Neuronal stem cell (in vitro differentiated cells): ENCODE results near the gene ZNF76.

ENCODE experiments used
- DNase-seq: peaks from one replicate; pipeline ENCODE4 v3.0.0-alpha.2; 2013; ENCODE audit warnings: low spot score
- H2AFZ ChIP-seq: one replicate; pipeline ENCODE4 v1.6.1; 2013; ENCODE audit warnings: mild to moderate bottlenecking, low read length, inconsistent platforms
- H2AK5ac ChIP-seq: 2 replicates; pipeline ENCODE4 v1.6.1; 2013; ENCODE audit warnings: low read depth, mild to moderate bottlenecking, inconsistent platforms, low read length, moderate library complexity, mixed read lengths
- H2BK120ac ChIP-seq: 2 replicates; pipeline ENCODE4 v1.6.1; 2013; ENCODE audit warnings: low read depth, mild to moderate bottlenecking, inconsistent platforms, low read length, moderate library complexity, mixed read lengths
- H2BK12ac ChIP-seq: one replicate; pipeline ENCODE4 v1.6.1; 2013; ENCODE audit warnings: low read length, inconsistent platforms
- H2BK15ac ChIP-seq: 2 replicates; pipeline ENCODE4 v1.6.1; 2013; ENCODE audit warnings: mild to moderate bottlenecking, low read length, inconsistent platforms, mixed read lengths
- H2BK5ac ChIP-seq: one replicate; pipeline ENCODE4 v1.6.1; 2013; ENCODE audit warnings: inconsistent platforms, mild to moderate bottlenecking, low read length, moderate library complexity
- H3K14ac ChIP-seq: one replicate; pipeline ENCODE4 v1.6.1; 2013; ENCODE audit warnings: low read length, inconsistent platforms
- H3K18ac ChIP-seq: 2 replicates; pipeline ENCODE4 v1.6.1; 2013; ENCODE audit warnings: low read length, inconsistent platforms
- H3K23ac ChIP-seq: 2 replicates; pipeline ENCODE4 v1.6.1; 2013; ENCODE audit warnings: low read depth, mild to moderate bottlenecking, mixed read lengths, low read length, inconsistent platforms; ENCODE audit not compliant: poor library complexity
- H3K27ac ChIP-seq: replicated peaks from 3 replicates; pipeline ENCODE4 v1.5.1; 2013; ENCODE audit warnings: low read length, inconsistent platforms
- H3K27me3 ChIP-seq, 3 experiments: 2 replicates each; pipeline ENCODE4 v1.6.1; 2013; ENCODE audit warnings: low read length in 3 of 3, mild to moderate bottlenecking in 2 of 3, inconsistent platforms in 1 of 3, low read depth in 1 of 3, mixed read lengths in 1 of 3, moderate library complexity in 1 of 3; ENCODE audit not compliant: control insufficient read depth in 3 of 3, insufficient read depth in 3 of 3
- H3K36me3 ChIP-seq, 2 donors: replicated peaks in 1 of 2; 2 replicates each; pipeline ENCODE4 v1.6.1; 2013; ENCODE audit warnings: low read length in 2 of 2; ENCODE audit not compliant: control insufficient read depth in 2 of 2, insufficient read depth in 2 of 2
- H3K4ac ChIP-seq: 2 replicates; pipeline ENCODE4 v1.6.1; 2013; ENCODE audit warnings: inconsistent platforms, mild to moderate bottlenecking, low read length, moderate library complexity
- H3K4me1 ChIP-seq, 2 donors: 1 replicate in 1 of 2; 2 replicates in 1 of 2; pipeline ENCODE4 v1.6.1; 2013; ENCODE audit warnings: low read length in 2 of 2, low read depth in 1 of 2; ENCODE audit not compliant: control insufficient read depth in 2 of 2, insufficient read depth in 1 of 2
- H3K4me2 ChIP-seq: one replicate; pipeline ENCODE4 v1.6.1; 2013; ENCODE audit warnings: mild to moderate bottlenecking, low read length, inconsistent platforms; ENCODE audit not compliant: insufficient read depth, poor library complexity, severe bottlenecking
- H3K4me3 ChIP-seq, 2 donors: 2 replicates each; pipeline ENCODE4 v1.5.1; 2013; ENCODE audit warnings: low read length in 2 of 2, mild to moderate bottlenecking in 2 of 2, inconsistent platforms in 1 of 2, moderate library complexity in 1 of 2
- H3K79me1 ChIP-seq: one replicate; pipeline ENCODE4 v1.6.1; 2013; ENCODE audit warnings: low read depth, mild to moderate bottlenecking, inconsistent platforms, low read length, moderate library complexity
- H3K9ac ChIP-seq: one replicate; pipeline ENCODE4 v1.6.1; 2013; ENCODE audit warnings: mild to moderate bottlenecking, low read depth, low read length, inconsistent platforms; ENCODE audit not compliant: poor library complexity
- H3K9me3 ChIP-seq, 2 donors: replicated peaks in 1 of 2; 2 replicates each; pipeline versions ENCODE3 to v1.6.1; 2013; ENCODE audit warnings: low read length in 2 of 2, mild to moderate bottlenecking in 2 of 2, inconsistent platforms in 1 of 2, low read depth in 1 of 2, mixed read lengths in 1 of 2, moderate library complexity in 1 of 2; ENCODE audit not compliant: control insufficient read depth in 2 of 2, insufficient read depth in 1 of 2
- H4K8ac ChIP-seq: one replicate; pipeline ENCODE4 v1.6.1; 2013; ENCODE audit warnings: low read depth, mild to moderate bottlenecking, inconsistent platforms, low read length, moderate library complexity
- H4K91ac ChIP-seq: one replicate; pipeline ENCODE4 v1.6.1; 2013; ENCODE audit warnings: low read length, low read depth, mild to moderate bottlenecking, inconsistent platforms; ENCODE audit not compliant: poor library complexity
- WGBS, 2 donors: extraction: QIAGEN DNeasy Blood & Tissue Kit; methylation state at CpG; one replicate each; pipeline ENCODE4 v1.1.7; 2013; ENCODE audit warnings: missing lambda C conversion rate in 2 of 2, mixed read lengths in 1 of 2; ENCODE audit not compliant: insufficient read length in 2 of 2, insufficient replicate concordance in 1 of 2; ENCODE audit errors: extremely low coverage in 2 of 2; 5-methylcytosine and 5-hydroxymethylcytosine counted together

The ZNF76 gene

DNA sequence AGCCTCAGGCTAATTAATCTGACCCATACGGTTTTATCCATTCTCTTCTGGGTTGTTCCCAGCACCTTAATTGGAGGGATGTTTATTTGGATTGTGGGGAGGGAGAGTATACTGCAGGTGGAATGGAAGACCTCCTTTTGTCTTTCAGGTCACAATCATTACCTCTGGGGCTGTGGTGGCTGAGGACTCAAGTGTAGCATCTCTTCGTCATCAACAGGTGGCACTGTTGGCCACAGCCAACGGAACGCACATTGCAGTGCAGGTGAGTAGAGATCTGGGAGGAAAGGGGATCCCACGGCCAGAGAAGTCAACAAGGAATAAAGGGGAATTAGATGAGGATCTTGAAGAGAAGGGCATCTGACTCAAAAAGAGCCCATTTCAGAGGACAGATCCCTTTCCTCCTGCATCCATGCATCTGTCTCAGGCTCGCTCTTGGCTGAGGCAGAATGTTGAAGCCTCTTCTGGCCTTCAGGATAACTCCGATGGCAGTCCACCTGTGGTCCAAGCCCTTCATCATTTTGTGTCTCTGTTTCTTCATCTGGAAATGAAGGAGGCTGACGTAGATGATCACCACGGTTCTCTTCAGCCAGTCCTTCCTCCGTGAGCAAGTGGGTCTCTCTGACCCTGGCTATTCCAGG lies 34.9 kb downstream of the ZNF76 start:
- H3K79me1 ChIP-seq, result no peaks in the 10 kb centered on the region
- no peak overlapping the region for H2BK5ac ChIP-seq
- no peaks in the 10 kb centered on the region for H3K27me3 ChIP-seq
- H3K23ac ChIP-seq, result no peak overlapping the region
- H3K36me3 ChIP-seq, result peaks cover 23 to 86% of the 10 kb centered on the region in 2 donors
- H2BK15ac ChIP-seq, result no peak overlapping the region
- peak; percentile 21 for DNase-seq
- H3K9me3 ChIP-seq, result no peaks in the 10 kb centered on the region
- no peak overlapping the region for H2AFZ ChIP-seq
- H3K18ac ChIP-seq, result no peak overlapping the region
- H2BK120ac ChIP-seq, result no peak overlapping the region
- H3K14ac ChIP-seq, result no peak overlapping the region
- whole genome bisulfite sequencing, 2 donors, result no CpG with 5 or more reads among the region's 10 CpGs
- no peak overlapping the region for H3K9ac ChIP-seq
- no peak overlapping the region for H3K4me2 ChIP-seq
- no peak overlapping the region for H4K8ac ChIP-seq
- no peak overlapping the region for H3K27ac ChIP-seq
- H2AK5ac ChIP-seq, result no peak overlapping the region
- no peak overlapping the region for H4K91ac ChIP-seq
- no peak overlapping the region for H2BK12ac ChIP-seq
- no peak overlapping the region for H3K4ac ChIP-seq
- peaks cover 0 to 4% of the 10 kb centered on the region in 2 donors for H3K4me1 ChIP-seq
- no peak overlapping the region for H3K4me3 ChIP-seq

- no peak overlapping the region for H2BK15ac ChIP-seq
- no peak overlapping the region for H3K4me3 ChIP-seq
- no peaks in the 10 kb centered on the region for H3K9me3 ChIP-seq
- H3K9ac ChIP-seq, result no peak overlapping the region
- no peak overlapping the region for H3K23ac ChIP-seq
- no peak for DNase-seq
- H3K4ac ChIP-seq, result no peak overlapping the region
- H3K27ac ChIP-seq, result no peak overlapping the region
- H2BK5ac ChIP-seq, result no peak overlapping the region
- no peak overlapping the region for H3K14ac ChIP-seq
- no peak overlapping the region for H3K18ac ChIP-seq
- H2AK5ac ChIP-seq, result no peak overlapping the region
- no peak overlapping the region for H2BK12ac ChIP-seq
- H3K79me1 ChIP-seq, result no peaks in the 10 kb centered on the region
- H3K36me3 ChIP-seq, result peaks cover 23 to 80% of the 10 kb centered on the region in 2 donors
- H2BK120ac ChIP-seq, result no peak overlapping the region
- H3K27me3 ChIP-seq, result no peaks in the 10 kb centered on the region
- no CpG with 5 or more reads among the region's 2 CpGs for whole genome bisulfite sequencing, 2 donors
- no peak overlapping the region for H3K4me2 ChIP-seq
- H2AFZ ChIP-seq, result no peak overlapping the region
- H3K4me1 ChIP-seq, result peaks cover 0 to 4% of the 10 kb centered on the region in 2 donors
- H4K91ac ChIP-seq, result no peak overlapping the region
- H4K8ac ChIP-seq, result no peak overlapping the region
These were observed 35.5 kb downstream of the ZNF76 start for GRCh38 chr6:35295036-35295435.

DNA sequence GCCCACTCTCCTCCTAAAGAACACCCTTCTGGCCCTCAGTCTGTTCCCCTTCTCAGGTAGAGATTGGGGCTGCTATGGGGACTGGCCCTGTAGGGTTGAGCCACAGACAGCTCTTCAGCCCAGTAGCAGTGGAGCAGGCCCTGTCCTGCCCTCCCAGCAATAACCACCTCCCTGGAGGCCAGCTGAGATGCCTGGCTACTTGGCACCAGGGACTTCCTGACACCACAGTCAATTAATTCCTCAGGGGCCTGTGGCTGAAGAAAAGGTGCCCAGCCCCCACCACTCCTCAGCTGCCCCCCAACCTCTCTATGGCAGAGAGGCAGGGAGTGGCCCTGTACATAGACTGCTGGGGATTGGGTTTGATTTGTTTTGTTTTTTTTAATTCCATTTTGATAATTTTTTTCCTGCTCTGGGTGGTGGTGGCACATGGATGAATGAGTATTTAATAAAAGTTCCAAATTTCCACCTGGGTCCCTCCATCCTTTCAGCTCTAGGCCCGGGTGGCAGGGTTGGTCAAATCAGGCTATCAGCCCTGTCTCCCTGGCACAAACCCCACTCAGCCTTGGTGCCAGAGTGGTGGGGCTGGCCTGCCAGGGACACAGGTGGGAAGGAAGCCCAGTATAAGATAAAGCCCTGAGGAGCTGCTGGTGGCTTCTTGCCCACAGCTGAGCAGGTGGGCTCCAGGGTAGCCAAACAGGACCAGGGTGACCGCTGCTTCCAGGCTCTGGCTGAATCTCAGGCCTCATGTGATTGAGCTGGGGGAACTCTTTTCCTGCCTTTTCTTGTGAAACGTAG lies 36.2 kb downstream of the ZNF76 start:
- Histone ChIP-seq H2AK5ac (no peak overlapping the region), H3K79me1 (no peaks in the 10 kb centered on the region), H2BK120ac (no peak overlapping the region), H3K36me3 (peaks cover 16 to 73% of the 10 kb centered on the region in 2 donors), H3K27me3 (no peaks in the 10 kb centered on the region), H2BK15ac (no peak overlapping the region), H2BK12ac (no peak overlapping the region), H3K4me3 (no peak overlapping the region), H3K4me1 (peaks cover 0 to 4% of the 10 kb centered on the region in 2 donors), H3K4ac (no peak overlapping the region), H4K91ac (no peak overlapping the region), H3K23ac (no peak overlapping the region), H3K14ac (no peak overlapping the region), H3K18ac (no peak overlapping the region), H3K4me2 (no peak overlapping the region), H4K8ac (no peak overlapping the region), H3K9me3 (no peaks in the 10 kb centered on the region), H3K27ac (no peak overlapping the region), H2BK5ac (no peak overlapping the region), H2AFZ (no peak overlapping the region), H3K9ac (no peak overlapping the region)
- DNase-seq, result no peak
- no CpG with 5 or more reads among the region's 3 CpGs for WGBS, 2 donors

DNA sequence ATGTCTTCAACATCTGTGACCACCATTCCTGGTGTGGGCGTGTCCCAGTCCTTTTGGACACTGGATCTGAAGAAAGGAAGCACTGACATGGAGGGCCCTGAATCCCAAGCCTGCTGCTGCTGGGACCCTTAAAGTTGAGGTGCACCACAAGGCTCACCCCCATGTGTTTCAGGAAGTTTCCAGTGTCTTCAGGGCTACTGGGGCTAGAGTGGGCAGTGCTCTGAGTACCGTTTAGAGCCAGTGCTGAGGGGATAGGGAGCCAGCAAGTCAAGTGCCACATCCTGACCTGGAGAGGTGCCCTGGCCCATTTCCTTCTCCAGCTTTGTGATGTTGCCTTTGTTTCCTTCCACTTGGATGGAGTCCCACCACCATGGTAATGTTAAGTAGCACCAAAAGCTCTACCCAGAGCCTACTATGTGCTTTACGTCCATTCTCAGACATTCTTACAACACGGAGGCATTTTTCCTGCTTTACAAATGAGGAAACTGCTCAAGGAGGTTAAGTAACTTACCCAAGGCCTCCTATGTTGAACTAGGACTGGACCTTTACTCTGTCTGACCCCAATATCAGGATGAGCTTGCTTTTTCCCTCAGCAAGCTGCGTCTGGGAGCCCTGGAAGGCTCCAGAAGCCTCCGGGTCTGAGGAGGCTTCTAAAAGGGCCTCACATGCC lies 37.5 kb downstream of the ZNF76 start:
- Histone ChIP-seq H2BK12ac (no peak overlapping the region), H3K36me3 (peaks cover 8 to 59% of the 10 kb centered on the region in 2 donors), H3K23ac (no peak overlapping the region), H3K14ac (no peak overlapping the region), H3K18ac (no peak overlapping the region), H3K79me1 (no peaks in the 10 kb centered on the region), H4K8ac (no peak overlapping the region), H2AFZ (no peak overlapping the region), H3K4me1 (peaks cover 0 to 4% of the 10 kb centered on the region in 2 donors), H3K4me3 (no peak overlapping the region), H3K4ac (no peak overlapping the region), H3K9me3 (no peaks in the 10 kb centered on the region), H2BK5ac (no peak overlapping the region), H3K4me2 (no peak overlapping the region), H3K27ac (no peak overlapping the region), H3K9ac (no peak overlapping the region), H2BK15ac (no peak overlapping the region), H3K27me3 (no peaks in the 10 kb centered on the region), H2BK120ac (no peak overlapping the region), H4K91ac (no peak overlapping the region), H2AK5ac (peak overlapping the region; percentile 2)
- DNase-seq, result no peak
- WGBS, 2 donors, result no CpG with 5 or more reads among the region's 6 CpGs
